GM12872 (cell line): Measurements from ENCODE around the gene USP50.

Experiments used
- TF ChIP-seq, protein P1 (sequence below): IDR thresholded peaks from 3 replicates; pipeline ENCODE4 v1.5.1; 2011; ENCODE audit warnings: low read depth, mild to moderate bottlenecking, low read length, moderate library complexity; ENCODE audit not compliant: insufficient read depth

The USP50 gene

DNA sequence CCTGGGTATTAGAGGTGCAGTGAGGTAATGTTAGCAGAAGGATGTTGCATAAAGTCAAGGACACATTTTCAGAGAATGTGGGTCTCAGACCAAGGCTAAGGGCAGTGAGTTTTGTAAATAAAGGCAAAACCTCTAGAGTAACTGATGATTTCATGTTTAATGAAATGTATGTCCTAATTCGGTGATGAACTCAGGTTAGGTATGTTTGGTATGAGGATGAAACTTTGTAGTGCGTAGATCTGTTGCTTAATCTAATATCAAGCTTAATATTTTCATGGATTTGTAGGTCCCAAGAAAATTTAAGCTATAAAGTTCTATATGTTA lies 3.6 kb downstream of the USP50 start:
- TF ChIP-seq, protein P1, sequence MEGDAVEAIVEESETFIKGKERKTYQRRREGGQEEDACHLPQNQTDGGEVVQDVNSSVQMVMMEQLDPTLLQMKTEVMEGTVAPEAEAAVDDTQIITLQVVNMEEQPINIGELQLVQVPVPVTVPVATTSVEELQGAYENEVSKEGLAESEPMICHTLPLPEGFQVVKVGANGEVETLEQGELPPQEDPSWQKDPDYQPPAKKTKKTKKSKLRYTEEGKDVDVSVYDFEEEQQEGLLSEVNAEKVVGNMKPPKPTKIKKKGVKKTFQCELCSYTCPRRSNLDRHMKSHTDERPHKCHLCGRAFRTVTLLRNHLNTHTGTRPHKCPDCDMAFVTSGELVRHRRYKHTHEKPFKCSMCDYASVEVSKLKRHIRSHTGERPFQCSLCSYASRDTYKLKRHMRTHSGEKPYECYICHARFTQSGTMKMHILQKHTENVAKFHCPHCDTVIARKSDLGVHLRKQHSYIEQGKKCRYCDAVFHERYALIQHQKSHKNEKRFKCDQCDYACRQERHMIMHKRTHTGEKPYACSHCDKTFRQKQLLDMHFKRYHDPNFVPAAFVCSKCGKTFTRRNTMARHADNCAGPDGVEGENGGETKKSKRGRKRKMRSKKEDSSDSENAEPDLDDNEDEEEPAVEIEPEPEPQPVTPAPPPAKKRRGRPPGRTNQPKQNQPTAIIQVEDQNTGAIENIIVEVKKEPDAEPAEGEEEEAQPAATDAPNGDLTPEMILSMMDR: no peak

GRCh38 chr15:50531766-50532165 lies 14.7 kb downstream of the USP50 start:
- TF ChIP-seq, protein P1: no peak

DNA sequence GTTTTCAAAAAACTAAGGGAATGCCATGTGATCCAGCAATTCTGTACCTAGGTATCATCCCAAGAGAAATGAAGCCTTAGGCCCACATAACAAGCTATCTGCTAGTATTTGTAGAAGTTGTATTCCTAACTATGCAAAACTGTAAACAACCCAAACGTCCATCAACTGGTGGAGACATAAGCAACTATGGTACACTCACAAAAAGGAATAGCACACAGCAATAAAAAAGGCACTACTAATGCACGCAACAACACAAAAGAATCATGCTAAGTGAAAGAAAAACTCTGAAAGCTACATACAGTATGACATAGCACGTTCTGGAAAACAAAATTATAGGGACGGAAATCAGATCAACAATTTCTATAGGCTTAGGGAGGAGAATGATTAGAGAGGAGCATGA lies 15.3 kb downstream of the USP50 start:
- TF ChIP-seq, protein P1: no peak

- TF ChIP-seq, protein P1: no peak
Measured at GRCh38 chr15:50523851-50524251, 22.6 kb downstream of the USP50 start.

GRCh38 chr15:50519740-50520425 lies 26.6 kb downstream of the USP50 start:
- TF ChIP-seq, protein P1: no peak

DNA sequence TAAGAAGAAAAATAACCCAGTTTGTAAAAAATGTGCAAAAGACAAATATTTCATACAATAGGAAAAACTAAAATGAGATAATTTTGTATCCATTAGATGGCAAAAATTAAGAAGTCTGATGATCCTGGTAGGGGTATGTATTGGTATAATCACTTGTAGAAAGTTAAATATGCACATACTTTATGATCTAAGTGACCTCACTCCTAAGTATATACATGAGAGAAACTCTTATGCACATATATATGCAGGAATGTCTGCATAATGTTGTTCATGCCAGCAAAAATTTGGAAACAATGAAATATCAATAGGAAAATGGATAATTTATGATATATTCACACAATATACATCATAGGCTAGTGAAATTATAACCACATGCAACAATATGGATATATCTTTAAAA lies 33.5 kb downstream of the USP50 start:
- TF ChIP-seq, protein P1: no peak

GRCh38 chr15:50506121-50506520 lies 40.3 kb downstream of the USP50 start:
- TF ChIP-seq, protein P1: no peak
